Measurements from ENCODE around the gene CTSS.

DNA sequence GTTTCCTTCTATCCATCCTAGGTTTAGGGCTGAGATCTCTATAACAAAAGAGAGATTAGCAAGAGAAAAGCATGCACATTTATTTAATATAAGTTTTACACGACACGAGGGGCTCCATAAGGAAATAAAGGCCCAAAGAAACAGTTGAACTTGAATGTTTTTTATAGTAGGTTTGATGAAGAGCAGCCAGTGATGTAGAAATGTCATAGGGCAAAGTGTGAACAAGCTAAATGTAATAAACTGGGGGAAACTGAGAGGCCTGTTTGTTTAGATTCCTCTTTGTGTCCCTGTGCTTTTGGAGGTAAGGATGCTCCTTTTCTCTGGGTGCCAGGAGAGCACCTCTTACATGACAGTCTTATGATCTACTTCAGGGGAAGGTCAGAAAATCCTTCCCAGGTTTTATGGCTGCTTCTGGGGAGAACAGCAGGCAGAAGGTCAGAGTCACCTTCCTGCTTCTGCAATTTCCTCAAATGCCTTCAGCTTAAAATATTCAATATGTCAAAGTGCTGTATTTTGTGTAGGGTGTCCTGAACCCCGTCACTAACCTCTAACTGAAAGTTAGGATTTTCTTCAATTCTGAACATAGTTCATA is 35.4 kb downstream of the CTSS start:
- TF ChIP-seq REST (IDR thresholded peaks at IDR 0.05; ENCODE audit: unreplicated experiment) (no peak), EZH2 (IDR thresholded peaks at IDR 0.05; ENCODE audit: low read depth, unreplicated experiment) (no peak)
- TF ChIP-seq, protein P1, sequence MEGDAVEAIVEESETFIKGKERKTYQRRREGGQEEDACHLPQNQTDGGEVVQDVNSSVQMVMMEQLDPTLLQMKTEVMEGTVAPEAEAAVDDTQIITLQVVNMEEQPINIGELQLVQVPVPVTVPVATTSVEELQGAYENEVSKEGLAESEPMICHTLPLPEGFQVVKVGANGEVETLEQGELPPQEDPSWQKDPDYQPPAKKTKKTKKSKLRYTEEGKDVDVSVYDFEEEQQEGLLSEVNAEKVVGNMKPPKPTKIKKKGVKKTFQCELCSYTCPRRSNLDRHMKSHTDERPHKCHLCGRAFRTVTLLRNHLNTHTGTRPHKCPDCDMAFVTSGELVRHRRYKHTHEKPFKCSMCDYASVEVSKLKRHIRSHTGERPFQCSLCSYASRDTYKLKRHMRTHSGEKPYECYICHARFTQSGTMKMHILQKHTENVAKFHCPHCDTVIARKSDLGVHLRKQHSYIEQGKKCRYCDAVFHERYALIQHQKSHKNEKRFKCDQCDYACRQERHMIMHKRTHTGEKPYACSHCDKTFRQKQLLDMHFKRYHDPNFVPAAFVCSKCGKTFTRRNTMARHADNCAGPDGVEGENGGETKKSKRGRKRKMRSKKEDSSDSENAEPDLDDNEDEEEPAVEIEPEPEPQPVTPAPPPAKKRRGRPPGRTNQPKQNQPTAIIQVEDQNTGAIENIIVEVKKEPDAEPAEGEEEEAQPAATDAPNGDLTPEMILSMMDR (conservative IDR thresholded peaks at IDR 0.05; ENCODE audit: low read depth in 2 of 2) = no peak

Data from GM23338 (cell line).